Activated CD4-positive, alpha-beta T cell treated with anti-CD3 and anti-CD28 coated beads for 4 hours (primary cell): ENCODE data around the gene SLC39A11.
"Not testable (repeated sequence)": the region's sequence is repeated elsewhere in the genome, so short reads cannot be mapped to it uniquely, and the experiment has no call there.

Experiments
- DNase-seq, 2 donors: peaks; one replicate each; pipeline ENCODE4 v3.0.0-alpha.2; 2020

Gene SLC39A11

GRCh38 chr17:73092523-73093135, at the start of gene SLC39A11:
Gene SLC39A11, minus strand, starts transcription at chr17:73092688. Its CDS starts 3,924 bp downstream, at chr17:73088764.
- DNase-seq = peak; percentile 86

GRCh38 chr17:73141411-73141810, 48.9 kb upstream of the SLC39A11 start:
- no peak for DNase-seq

- DNase-seq = no peak
Measured at GRCh38 chr17:73140566-73140965, 48.1 kb upstream of the SLC39A11 start.

GRCh38 chr17:73139296-73139695, 46.8 kb upstream of the SLC39A11 start:
- DNase-seq = no peak

GRCh38 chr17:73138541-73139138, 46.2 kb upstream of the SLC39A11 start:
- DNase-seq = no peak

- DNase-seq = no peak
Measured at GRCh38 chr17:73137376-73137775, 44.9 kb upstream of the SLC39A11 start.

GRCh38 chr17:73135766-73136165, 43.3 kb upstream of the SLC39A11 start:
- no peak for DNase-seq

- no peak for DNase-seq
Measured at GRCh38 chr17:73133911-73134649, 41.6 kb upstream of the SLC39A11 start.

- no peak for DNase-seq
Measured at GRCh38 chr17:73132085-73132492, 39.6 kb upstream of the SLC39A11 start.

- not testable (repeated sequence) for DNase-seq
Measured at GRCh38 chr17:73131439-73131838, 39.0 kb upstream of the SLC39A11 start.

- no peak for DNase-seq
Measured at GRCh38 chr17:73130977-73131376, 38.5 kb upstream of the SLC39A11 start.

GRCh38 chr17:73128496-73128895, 36.0 kb upstream of the SLC39A11 start:
- DNase-seq = no peak

- no peak for DNase-seq
Measured at GRCh38 chr17:73126716-73127473, 34.4 kb upstream of the SLC39A11 start.

GRCh38 chr17:73123606-73124320, 31.3 kb upstream of the SLC39A11 start:
- DNase-seq = no peak

- no peak for DNase-seq
Measured at GRCh38 chr17:73122953-73123605, 30.6 kb upstream of the SLC39A11 start.

GRCh38 chr17:73121506-73121905, 29.0 kb upstream of the SLC39A11 start:
- DNase-seq = no peak

- no peak for DNase-seq
Measured at GRCh38 chr17:73119631-73120030, 27.1 kb upstream of the SLC39A11 start.

GRCh38 chr17:73118951-73119391, 26.5 kb upstream of the SLC39A11 start:
- no peak for DNase-seq

GRCh38 chr17:73118139-73118538, 25.7 kb upstream of the SLC39A11 start:
- no peak for DNase-seq

- no peak for DNase-seq
Measured at GRCh38 chr17:73112246-73112645, 19.8 kb upstream of the SLC39A11 start.

- no peak for DNase-seq
Measured at GRCh38 chr17:73111386-73111785, 18.9 kb upstream of the SLC39A11 start.

- DNase-seq = no peak
Measured at GRCh38 chr17:73107191-73107590, 14.7 kb upstream of the SLC39A11 start.
